Measurements from ENCODE around the gene MRAS.

The MRAS gene

DNA sequence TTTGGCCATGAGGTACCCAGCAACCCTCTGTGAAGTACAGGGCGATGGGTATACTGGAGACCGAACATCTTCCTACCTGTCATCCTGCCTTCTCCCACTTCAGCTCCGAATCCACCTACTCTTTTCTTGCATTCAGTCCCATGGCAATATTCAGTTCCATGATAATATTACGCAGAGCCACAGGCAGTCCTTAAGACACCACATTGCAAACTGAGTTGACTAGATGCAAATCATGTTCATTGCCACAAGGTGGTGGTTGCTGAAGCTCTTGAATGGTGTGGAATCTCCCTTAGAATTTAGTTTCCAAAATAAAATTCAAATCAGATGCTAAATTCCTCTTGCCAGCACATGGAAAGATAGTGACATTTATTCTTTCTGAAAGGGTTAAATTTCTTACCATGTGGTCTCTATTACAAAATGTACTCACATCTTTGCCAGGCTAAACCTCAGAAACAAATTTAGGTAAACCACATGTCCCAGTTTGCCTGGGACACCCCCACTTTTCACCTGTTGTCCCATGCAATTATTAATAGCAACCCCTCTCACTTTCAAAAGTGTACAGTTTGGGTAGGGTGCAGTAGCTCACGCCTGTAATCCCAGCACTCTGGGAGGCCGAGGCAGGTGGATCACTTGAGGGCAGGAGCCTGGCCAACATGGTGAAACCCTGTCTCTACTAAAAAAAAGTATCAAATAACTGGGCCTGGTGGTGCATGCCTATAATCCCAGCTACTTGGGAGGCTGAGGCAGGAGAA lies 17.1 kb upstream of the MRAS start:
- Mint-ChIP-seq H3K4me3 (no peak overlapping the region), H3K27ac (peak overlapping the region; percentile 50), H3K36me3 (no peaks in the 10 kb centered on the region), H3K9me3 (ENCODE audit: low read depth) (no peaks in the 10 kb centered on the region), H3K4me1 (ENCODE audit: low read depth) (peaks cover 21% of the 10 kb centered on the region), H3K27me3 (no peaks in the 10 kb centered on the region)

DNA sequence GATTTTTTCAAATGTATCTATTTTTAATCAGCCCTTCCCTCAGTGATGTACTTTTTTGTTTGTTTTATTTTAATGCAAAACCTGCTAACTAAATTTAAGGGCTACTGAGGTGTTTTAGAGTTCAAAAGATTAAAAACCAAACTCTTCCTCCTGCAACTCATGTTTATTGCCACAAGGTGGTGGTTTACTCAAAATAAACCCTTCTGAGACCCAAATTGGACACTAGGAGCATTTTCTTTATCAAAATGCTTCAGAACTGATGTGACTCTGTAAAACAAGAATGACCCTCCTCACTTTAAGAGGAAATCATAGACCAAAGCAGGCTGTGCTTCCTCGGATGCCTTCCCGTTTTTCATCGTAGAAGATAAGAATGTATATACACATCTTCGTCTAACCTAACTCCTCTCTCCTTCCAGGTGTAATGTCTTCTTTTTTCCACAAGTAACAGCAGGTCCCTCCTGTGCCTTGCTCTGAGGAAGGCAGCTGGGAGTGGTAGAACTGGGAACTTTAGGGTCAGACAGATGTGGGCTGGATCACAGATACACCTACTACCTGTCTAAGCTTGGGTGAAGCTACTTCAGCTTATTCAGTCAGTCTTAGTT lies 15.8 kb upstream of the MRAS start:
- no peak overlapping the region for H3K4me3 Mint-ChIP-seq
- H3K36me3 Mint-ChIP-seq, result no peaks in the 10 kb centered on the region
- peaks cover 21% of the 10 kb centered on the region for H3K4me1 Mint-ChIP-seq (ENCODE audit: low read depth)
- H3K27me3 Mint-ChIP-seq, result no peaks in the 10 kb centered on the region
- no peak overlapping the region for H3K27ac Mint-ChIP-seq
- no peaks in the 10 kb centered on the region for H3K9me3 Mint-ChIP-seq (ENCODE audit: low read depth)

DNA sequence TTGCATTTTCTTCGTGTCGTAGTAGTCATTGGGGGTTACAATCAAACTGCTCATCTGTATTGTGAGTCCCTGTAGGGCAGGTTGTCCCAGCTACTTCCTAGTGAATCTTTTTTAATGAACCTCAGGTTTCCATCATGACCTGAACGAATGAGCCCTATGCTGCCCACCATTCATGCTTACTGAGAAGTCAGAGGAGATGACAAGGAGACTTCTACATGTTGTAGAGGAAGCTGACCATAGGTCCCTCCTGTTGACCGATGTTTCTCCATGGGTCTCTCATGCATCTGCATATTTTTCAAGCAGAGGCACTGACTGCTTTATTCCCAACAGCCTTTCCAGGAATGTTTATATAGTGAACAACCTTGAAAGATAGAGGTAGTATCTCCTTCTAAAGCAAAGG lies 13.8 kb upstream of the MRAS start:
- Mint-ChIP-seq H3K27ac (no peak overlapping the region), H3K9me3 (ENCODE audit: low read depth) (no peaks in the 10 kb centered on the region), H3K27me3 (no peaks in the 10 kb centered on the region), H3K36me3 (no peaks in the 10 kb centered on the region), H3K4me3 (no peak overlapping the region), H3K4me1 (ENCODE audit: low read depth) (peaks cover 9% of the 10 kb centered on the region)

DNA sequence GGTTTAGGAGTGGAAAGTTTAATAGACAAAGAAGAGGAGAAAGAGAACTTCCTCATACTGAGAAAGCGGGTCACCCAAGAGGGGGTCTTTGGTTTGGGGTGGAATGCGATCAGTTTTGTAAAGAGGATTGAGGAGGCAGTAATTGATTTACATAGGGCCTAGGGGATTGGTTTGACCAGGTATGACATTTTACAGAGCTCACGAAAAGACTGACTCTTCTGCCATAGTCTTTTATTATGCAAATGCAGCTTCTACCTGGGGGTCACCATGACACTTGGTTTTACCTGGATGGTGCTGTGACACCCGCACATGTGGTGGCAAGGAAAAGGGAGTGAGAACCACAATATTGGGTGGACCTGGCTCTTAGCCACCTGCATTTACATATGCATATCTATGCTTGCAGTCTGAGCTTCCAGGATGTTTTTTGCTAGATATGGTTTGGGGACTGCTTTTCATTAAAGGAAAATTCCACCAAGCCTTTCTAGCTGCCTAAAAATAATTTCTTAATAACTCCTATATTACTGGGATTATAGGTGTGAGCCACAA lies 11.9 kb upstream of the MRAS start:
- Mint-ChIP-seq H3K4me3 (no peak overlapping the region), H3K9me3 (ENCODE audit: low read depth) (no peaks in the 10 kb centered on the region), H3K4me1 (ENCODE audit: low read depth) (peaks cover 2% of the 10 kb centered on the region), H3K27me3 (no peaks in the 10 kb centered on the region), H3K27ac (no peak overlapping the region), H3K36me3 (no peaks in the 10 kb centered on the region)

DNA sequence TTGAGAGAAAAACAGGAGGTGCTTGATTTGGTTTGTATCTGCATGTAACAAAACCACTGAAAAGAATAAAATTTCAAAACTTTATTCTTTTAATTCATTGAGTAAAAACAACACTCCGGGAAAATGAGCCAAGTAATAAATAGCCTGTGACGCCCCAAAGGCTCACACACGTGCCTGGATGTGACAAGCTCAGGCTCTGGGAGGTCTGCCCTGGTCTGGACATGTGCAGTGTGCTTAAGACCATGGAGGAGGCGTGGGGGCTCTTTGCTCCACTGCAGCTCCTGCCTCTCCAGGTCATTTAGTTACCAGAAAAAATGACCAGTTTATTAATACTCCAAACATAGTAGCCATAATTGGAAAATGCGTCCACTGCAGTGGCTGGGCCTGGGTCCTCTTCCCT lies 10.1 kb upstream of the MRAS start:
- H3K36me3 Mint-ChIP-seq, result no peaks in the 10 kb centered on the region
- H3K27me3 Mint-ChIP-seq, result no peaks in the 10 kb centered on the region
- no peaks in the 10 kb centered on the region for H3K4me1 Mint-ChIP-seq (ENCODE audit: low read depth)
- H3K27ac Mint-ChIP-seq, result no peak overlapping the region
- no peak overlapping the region for H3K4me3 Mint-ChIP-seq
- H3K9me3 Mint-ChIP-seq (ENCODE audit: low read depth), result no peaks in the 10 kb centered on the region

DNA sequence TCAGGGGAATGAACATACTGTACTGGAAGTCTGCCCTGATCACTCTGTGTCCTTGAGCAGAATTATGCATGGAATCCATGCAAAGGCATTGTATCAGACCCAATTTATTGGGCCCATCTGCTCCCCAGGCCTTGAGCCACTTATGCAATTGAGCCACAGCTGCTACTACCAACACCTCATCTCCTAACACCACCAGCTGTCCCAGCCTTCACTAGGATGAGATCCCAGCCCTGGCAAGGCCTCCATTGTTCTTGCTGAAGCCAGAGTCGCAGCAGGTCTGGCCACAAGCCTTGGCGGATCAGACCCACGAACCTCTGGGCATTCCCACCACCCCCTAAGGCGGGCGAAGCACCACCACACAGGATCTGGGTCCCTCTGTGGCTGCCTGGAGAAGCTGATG lies 9.6 kb upstream of the MRAS start:
- H3K27me3 Mint-ChIP-seq, result no peaks in the 10 kb centered on the region
- H3K4me3 Mint-ChIP-seq, result no peak overlapping the region
- H3K27ac Mint-ChIP-seq, result no peak overlapping the region

DNA sequence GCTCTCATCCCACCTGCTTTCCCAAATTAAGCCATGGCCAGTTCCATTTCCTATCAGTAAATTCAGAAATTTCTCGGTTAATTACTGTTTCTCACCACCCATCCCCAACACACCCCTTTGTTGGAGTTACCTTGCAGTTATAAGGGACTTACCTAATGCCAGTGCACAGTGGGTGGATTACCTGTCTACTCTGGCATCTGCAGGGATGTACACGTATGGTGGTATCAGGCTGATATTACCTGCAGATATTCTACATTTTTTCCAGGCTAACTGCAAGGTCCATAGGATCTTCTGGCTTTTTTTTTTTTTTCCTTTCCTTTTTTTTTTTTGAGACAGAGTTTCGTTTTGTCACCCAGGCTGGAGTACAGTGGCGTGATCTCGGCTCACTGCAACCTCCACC lies 7.9 kb upstream of the MRAS start:
- Mint-ChIP-seq H3K9me3 (ENCODE audit: low read depth) (no peaks in the 10 kb centered on the region), H3K4me1 (ENCODE audit: low read depth) (no peaks in the 10 kb centered on the region), H3K4me3 (no peak overlapping the region), H3K27me3 (peaks cover 2% of the 10 kb centered on the region), H3K36me3 (no peaks in the 10 kb centered on the region), H3K27ac (no peak overlapping the region)

More for the DNA sequence above, 9.6 kb upstream of the MRAS start:
- no peaks in the 10 kb centered on the region for H3K9me3 Mint-ChIP-seq (ENCODE audit: low read depth)
- H3K4me1 Mint-ChIP-seq (ENCODE audit: low read depth), result no peaks in the 10 kb centered on the region
- H3K36me3 Mint-ChIP-seq, result no peaks in the 10 kb centered on the region

DNA sequence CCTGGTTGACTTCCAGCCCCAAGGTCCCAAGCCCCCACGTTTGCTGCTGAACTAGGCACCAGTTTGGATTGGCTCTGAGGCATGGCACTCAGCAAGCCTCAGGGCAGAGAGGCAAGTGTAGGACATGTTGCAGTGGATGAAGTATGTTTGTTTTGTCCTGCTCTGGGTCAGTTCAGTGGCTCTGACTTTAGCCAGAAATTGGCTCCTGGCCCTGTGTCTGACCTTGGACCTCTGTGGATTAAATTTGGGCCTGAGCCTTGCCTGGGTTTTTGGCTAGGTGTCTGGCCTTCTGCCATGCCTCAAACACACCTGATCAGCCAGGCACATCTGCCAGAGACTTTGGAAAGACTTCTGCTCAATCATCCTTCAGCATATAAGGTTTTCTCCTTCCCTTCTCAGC lies 3.6 kb upstream of the MRAS start:
- Mint-ChIP-seq H3K36me3 (peaks cover 2% of the 10 kb centered on the region), H3K27me3 (peaks cover 20% of the 10 kb centered on the region), H3K27ac (no peak overlapping the region), H3K9me3 (ENCODE audit: low read depth) (peaks cover 3% of the 10 kb centered on the region), H3K4me3 (no peak overlapping the region), H3K4me1 (ENCODE audit: low read depth) (peaks cover 9% of the 10 kb centered on the region)

DNA sequence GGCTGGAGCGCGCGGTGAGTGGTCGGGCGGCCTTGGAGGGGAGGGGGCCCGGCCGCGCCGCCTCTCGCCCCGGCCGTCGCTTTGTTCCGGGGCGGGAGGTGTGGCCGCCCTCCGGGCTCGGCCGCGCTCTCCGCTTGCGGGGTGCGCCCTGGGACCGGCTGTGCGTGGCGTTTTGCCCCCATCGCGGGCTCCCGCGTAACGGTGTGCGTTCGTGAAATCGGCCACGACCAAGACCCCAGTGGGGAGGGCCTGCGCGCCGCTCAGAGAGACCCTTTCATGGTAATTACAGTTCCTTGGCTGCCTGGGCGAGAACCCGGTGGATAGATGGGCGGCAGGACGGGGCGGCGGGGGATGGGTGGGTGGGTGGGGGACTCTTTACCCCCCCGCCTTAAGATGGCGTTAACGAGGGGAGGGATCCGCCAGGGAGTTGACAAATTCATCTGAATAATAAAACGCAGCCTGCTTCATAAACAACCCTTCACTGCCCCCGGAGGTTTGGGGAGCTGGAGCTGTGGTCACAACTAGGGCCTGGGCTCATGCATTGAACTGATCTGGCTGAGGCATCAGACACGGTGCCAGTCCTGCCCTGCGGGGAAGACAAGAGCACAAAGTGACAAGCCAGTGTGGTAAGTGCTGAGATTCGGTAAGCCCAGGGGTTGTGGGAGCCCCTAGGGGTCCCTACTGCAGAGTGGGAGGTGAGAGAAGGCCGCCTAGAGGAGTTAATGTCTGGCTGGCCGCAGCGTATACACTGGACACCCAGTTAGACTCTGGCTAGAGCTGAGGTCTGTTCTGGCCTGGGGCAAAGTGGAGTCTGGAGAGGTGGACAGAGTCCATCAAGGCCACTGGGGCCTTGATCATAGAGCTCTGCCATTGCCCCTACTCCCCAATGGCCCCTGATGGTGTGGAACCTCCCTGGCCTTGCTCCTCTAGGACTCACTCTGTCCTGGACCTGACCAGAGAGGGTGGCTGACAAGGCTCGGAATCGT lies 668 bp downstream of the MRAS start:
- Mint-ChIP-seq H3K27me3 (peaks cover 22% of the 10 kb centered on the region), H3K9me3 (ENCODE audit: low read depth) (peaks cover 3% of the 10 kb centered on the region), H3K36me3 (peaks cover 2% of the 10 kb centered on the region), H3K4me1 (ENCODE audit: low read depth) (peaks cover 9% of the 10 kb centered on the region), H3K4me3 (peak overlapping the region; percentile 59), H3K27ac (no peak overlapping the region)

DNA sequence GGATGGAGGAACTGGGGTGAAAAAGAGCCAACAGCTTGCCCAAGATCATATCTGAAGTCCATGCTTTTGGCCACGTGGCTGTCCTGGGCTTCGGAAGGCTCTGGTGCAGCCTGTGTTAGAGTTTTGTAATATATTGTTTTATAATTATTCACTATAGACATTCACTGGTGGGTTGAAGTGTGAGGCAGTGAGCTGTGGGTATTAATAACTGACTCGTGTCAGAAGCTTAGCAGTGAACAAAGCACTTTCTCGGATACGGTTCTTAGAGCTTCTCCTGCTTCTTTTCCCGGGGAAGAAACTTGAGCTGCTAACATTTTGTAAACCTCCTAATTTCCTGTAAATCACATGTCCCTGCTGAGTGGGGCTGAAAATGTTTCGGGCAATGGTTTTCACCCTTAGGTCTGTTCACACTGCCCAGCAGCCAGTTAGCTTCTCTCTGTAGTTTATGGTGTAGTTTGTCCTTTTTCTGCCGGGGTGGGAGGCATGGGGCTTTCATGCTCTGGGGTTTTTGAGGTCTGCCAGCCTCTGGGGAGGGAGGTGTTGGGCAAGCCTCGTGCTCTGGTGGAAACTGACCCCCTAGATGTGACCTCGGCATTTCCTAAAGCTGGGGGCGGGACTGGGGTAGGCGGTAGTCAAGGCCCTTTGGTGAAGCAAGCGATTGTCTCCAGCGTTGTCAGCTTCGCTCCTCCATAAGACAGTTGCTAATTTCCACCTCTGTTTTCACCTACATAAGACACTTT lies 1.7 kb downstream of the MRAS start:
- H3K27ac Mint-ChIP-seq, result no peak overlapping the region
- peak overlapping the region; percentile 59 for H3K4me3 Mint-ChIP-seq
- H3K27me3 Mint-ChIP-seq, result peaks cover 22% of the 10 kb centered on the region
- peaks cover 9% of the 10 kb centered on the region for H3K4me1 Mint-ChIP-seq (ENCODE audit: low read depth)
- peaks cover 3% of the 10 kb centered on the region for H3K9me3 Mint-ChIP-seq (ENCODE audit: low read depth)
- peaks cover 2% of the 10 kb centered on the region for H3K36me3 Mint-ChIP-seq

DNA sequence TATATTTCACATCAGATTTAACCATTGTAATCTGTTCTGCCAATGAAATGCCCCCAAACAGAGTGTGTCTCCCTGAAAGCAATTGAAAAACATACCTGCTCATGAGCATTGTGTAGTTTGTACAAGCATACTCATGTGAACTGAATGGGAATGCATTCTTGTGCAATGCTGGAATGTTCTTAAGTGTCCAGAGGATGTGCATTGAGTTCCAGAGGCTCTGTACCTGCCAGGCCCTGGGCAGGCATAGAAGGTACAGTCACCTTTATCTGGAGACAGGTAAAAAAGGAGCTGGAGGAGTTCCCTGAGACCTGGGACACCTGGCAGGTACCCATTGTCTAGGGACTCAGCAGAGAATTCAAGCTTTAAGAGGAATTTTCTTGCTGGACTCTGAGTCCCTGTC lies 2.8 kb downstream of the MRAS start:
- H3K27ac Mint-ChIP-seq, result no peak overlapping the region
- peaks cover 2% of the 10 kb centered on the region for H3K36me3 Mint-ChIP-seq
- H3K4me3 Mint-ChIP-seq, result no peak overlapping the region
- H3K4me1 Mint-ChIP-seq (ENCODE audit: low read depth), result peaks cover 9% of the 10 kb centered on the region
- peaks cover 17% of the 10 kb centered on the region for H3K27me3 Mint-ChIP-seq
- peaks cover 3% of the 10 kb centered on the region for H3K9me3 Mint-ChIP-seq (ENCODE audit: low read depth)

DNA sequence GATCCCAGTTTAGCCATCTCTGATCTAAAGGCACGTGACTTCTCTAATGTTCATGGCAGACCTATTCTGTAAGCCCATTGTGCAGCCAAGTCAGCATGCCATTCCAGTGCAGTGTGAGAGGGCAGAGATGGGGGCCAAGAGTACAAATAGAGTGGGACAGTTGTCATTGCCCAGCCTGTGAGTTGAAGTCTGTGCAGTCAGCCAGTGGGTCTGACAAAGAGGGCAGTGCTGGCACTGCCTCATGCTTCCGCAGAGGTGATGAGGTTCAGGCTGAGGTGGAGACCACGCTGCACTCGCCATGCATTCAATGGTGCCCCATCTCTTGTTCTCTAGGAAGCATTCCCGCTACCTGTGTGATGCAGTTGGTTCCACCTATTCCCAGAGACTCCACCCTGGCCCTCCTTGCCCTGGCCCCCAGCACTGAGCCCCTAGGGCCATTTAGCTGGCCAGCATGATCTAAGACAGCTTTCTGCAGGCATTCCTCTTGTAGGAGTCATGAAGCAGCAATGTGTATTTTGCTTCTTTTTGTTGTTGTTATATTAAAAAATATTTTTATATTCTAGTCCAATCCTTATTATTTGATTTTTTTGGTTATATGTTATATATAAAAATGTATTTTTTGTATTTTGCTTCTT lies 3.7 kb downstream of the MRAS start:
- Mint-ChIP-seq H3K27ac (no peak overlapping the region), H3K36me3 (peaks cover 2% of the 10 kb centered on the region), H3K9me3 (ENCODE audit: low read depth) (peaks cover 3% of the 10 kb centered on the region), H3K4me1 (ENCODE audit: low read depth) (peaks cover 8% of the 10 kb centered on the region), H3K27me3 (peaks cover 12% of the 10 kb centered on the region), H3K4me3 (no peak overlapping the region)

DNA sequence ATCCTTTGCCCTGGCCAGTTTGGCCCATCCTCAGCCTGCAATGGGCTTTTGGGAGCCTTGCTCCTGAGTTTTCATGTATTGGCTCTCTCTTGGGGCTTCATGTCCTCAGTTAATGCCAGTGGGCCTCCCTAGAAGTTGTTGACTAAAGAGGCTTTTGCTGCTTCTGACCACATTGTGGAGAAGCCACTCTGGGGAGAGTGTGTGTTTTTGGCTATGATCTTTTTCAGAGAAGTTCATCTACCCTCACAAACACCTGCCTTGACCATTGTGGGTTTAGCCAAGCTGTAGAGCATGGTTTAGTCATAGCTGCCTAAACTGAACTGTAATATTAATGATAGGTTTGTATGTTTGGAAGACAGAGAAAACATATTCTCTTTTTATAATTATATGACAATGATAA lies 6.0 kb downstream of the MRAS start:
- peaks cover 2% of the 10 kb centered on the region for H3K27me3 Mint-ChIP-seq
- H3K9me3 Mint-ChIP-seq (ENCODE audit: low read depth), result no peaks in the 10 kb centered on the region
- H3K36me3 Mint-ChIP-seq, result no peaks in the 10 kb centered on the region
- H3K4me1 Mint-ChIP-seq (ENCODE audit: low read depth), result no peaks in the 10 kb centered on the region
- H3K27ac Mint-ChIP-seq, result no peak overlapping the region
- no peak overlapping the region for H3K4me3 Mint-ChIP-seq

DNA sequence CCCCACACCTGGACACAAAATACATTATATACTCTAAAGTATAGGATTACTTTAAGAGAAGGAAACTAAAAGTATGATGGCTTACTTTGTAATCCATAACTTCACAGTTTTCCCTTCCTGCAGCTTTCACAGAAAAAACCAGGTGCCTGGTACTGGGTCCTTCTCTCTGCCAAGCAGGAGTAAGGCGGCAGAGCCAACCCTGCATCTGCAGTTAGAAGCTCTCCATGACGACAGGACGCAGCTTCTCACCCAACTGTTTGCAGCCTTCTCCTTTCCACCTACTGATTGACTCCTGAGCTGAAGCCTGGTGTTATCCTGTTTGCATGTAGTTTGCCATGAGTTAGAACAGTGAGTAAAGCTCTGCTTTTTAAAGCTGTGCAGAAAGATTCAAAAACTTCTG lies 6.7 kb downstream of the MRAS start:
- Mint-ChIP-seq H3K9me3 (ENCODE audit: low read depth) (no peaks in the 10 kb centered on the region), H3K4me1 (ENCODE audit: low read depth) (no peaks in the 10 kb centered on the region), H3K27me3 (peaks cover 1% of the 10 kb centered on the region), H3K4me3 (no peak overlapping the region), H3K27ac (no peak overlapping the region), H3K36me3 (no peaks in the 10 kb centered on the region)

Data from activated naive CD8-positive, alpha-beta T cell (primary cell).